Gastroesophageal sphincter (tissue), 4 donors: ENCODE measurements around the gene SLC39A3. TPM values are rescaled to one million over a fixed set of nuclear protein-coding genes. Genes with fewer than 3 reads are reported as not detected.

ENCODE experiments used
- ATAC-seq: fragments of 150-250 bp; one replicate; pipeline ENCODE4 v1.9.1; 2016; ENCODE audit warnings: mild to moderate bottlenecking, moderate library complexity
- H3K27ac ChIP-seq, 4 donors: fragments of 200-600 bp; sonication (generic) in 3 of 4; 1 replicate in 3 of 4; 2 replicates in 1 of 4; pipeline ENCODE4 v1.5.1; 2016 to 2019
- H3K27me3 ChIP-seq: fragments of 200-600 bp; sonication (generic); one replicate; pipeline ENCODE4 v1.5.1; 2019
- H3K36me3 ChIP-seq, 2 donors: fragments of 200-600 bp; sonication (generic); one replicate each; pipeline ENCODE4 v1.5.1; 2019; ENCODE audit warnings: control low read depth in 1 of 2
- H3K4me1 ChIP-seq, 3 donors: fragments of 200-600 bp; sonication (generic); 1 replicate in 2 of 3; 2 replicates in 1 of 3; pipeline ENCODE4 v1.5.1; 2016 to 2019; ENCODE audit warnings: control low read depth in 2 of 3
- H3K4me3 ChIP-seq, 2 donors: fragments of 200-600 bp; sonication (generic); one replicate each; pipeline ENCODE4 v1.5.1; 2019; ENCODE audit warnings: mild to moderate bottlenecking in 1 of 2, moderate library complexity in 1 of 2
- H3K9me3 ChIP-seq, 3 donors: fragments of 200-600 bp; sonication (generic); one replicate each; pipeline ENCODE4 v1.5.1; 2017 to 2019; ENCODE audit warnings: control low read depth in 2 of 3
- EP300 ChIP-seq: sonication (generic); formaldehyde crosslinking; IDR thresholded peaks from one replicate; pipeline ENCODE4 v1.6.1; 2017; ENCODE audit warnings: antibody characterized with exemption, mild to moderate bottlenecking
- POLR2A ChIP-seq, 2 donors: fragments of 450-650 bp; IDR thresholded peaks; one replicate each; pipeline ENCODE4 v1.6.1; 2017; ENCODE audit warnings: antibody characterized with exemption in 2 of 2, mild to moderate bottlenecking in 2 of 2, moderate library complexity in 1 of 2
- POLR2AphosphoS5 ChIP-seq: sonication (generic); formaldehyde crosslinking; IDR thresholded peaks from one replicate; pipeline ENCODE4 v1.6.1; 2017; ENCODE audit warnings: antibody characterized with exemption
- WGBS, 2 donors: methylation state at CpG; one replicate each; pipeline ENCODE4 v1.1.5; 2018; ENCODE audit warnings: low coverage in 1 of 2; 5-methylcytosine and 5-hydroxymethylcytosine counted together
- total RNA-seq, 4 donors: library from RNA; depleted of rRNA; stranded (reverse); fragments of >200 nt; gene quantifications; one replicate each; pipeline ENCODE4 v1.1.0, GENCODE V29; 2016
- TF ChIP-seq, protein P1 (sequence below), 4 experiments: fragments of 200-600 bp in 2 of 4; fragments of 450-650 bp in 2 of 4; sonication (generic) in 1 of 4; IDR thresholded peaks; one replicate each; pipeline ENCODE4 v1.5.1; 2017 to 2019; ENCODE audit warnings: antibody characterized with exemption in 4 of 4, mild to moderate bottlenecking in 2 of 4, moderate library complexity in 2 of 4

Gene SLC39A3
- total RNA-seq, 4 donors from 2014 or later, result 26.3 to 42.7 (median 30.7) TPM

GRCh38 chr19:2694196-2694595 lies 45.6 kb downstream of the SLC39A3 start:
- TF ChIP-seq, protein P1, sequence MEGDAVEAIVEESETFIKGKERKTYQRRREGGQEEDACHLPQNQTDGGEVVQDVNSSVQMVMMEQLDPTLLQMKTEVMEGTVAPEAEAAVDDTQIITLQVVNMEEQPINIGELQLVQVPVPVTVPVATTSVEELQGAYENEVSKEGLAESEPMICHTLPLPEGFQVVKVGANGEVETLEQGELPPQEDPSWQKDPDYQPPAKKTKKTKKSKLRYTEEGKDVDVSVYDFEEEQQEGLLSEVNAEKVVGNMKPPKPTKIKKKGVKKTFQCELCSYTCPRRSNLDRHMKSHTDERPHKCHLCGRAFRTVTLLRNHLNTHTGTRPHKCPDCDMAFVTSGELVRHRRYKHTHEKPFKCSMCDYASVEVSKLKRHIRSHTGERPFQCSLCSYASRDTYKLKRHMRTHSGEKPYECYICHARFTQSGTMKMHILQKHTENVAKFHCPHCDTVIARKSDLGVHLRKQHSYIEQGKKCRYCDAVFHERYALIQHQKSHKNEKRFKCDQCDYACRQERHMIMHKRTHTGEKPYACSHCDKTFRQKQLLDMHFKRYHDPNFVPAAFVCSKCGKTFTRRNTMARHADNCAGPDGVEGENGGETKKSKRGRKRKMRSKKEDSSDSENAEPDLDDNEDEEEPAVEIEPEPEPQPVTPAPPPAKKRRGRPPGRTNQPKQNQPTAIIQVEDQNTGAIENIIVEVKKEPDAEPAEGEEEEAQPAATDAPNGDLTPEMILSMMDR (IDR thresholded peaks at IDR 0.05), result no peak
- no peak for TF ChIP-seq POLR2A (IDR thresholded peaks at IDR 0.05)
- no peak for TF ChIP-seq POLR2AphosphoS5
- Histone ChIP-seq H3K27ac (peak overlapping the region in 3 of 4 donors; percentile 77 to 79 (median 77)), H3K9me3 (no peaks in the 10 kb centered on the region), H3K27me3 (no peaks in the 10 kb centered on the region), H3K36me3 (no peaks in the 10 kb centered on the region), H3K4me3 (no peak overlapping the region), H3K4me1 (peaks cover 0 to 36% (median 18%) of the 10 kb centered on the region in 3 donors)
- 79 to 89% methylated on average over 3 of the region's 5 CpGs for WGBS, 2 donors
- ATAC-seq, result no peak

DNA sequence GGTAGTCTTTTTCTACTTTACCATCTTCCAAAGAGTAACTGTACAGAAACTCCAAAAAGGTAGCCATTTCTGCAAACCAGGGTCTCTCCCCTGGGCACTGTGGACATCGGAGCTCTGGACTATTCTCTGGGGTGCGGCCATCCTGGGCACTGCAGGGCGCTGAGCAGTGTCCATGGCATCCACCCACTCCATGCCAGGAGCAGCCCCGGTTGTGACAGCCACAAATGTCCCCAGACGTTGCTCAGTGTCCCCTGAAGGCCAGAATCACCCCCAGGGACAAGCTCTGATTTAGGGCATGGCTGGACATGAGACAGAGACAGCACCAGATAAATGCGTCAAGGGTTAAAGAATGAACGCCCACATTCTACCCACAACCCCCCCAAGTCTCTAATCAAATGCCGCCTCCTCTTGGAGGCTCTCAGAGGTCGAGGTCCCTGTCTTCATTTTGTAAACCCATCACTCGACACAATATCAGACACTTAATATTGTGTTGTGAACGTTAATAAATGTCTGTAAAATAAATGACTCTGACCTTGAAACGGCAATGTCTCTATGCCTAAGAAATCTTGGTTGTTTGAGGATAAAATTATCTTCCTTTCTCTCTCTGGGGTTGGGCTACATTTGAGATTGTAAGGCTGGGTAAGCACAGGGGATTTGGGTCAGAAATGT lies 46.2 kb downstream of the SLC39A3 start:
- WGBS, 2 donors, result 19 to 40% methylated on average over 9 to 11 of the region's 12 CpGs
- no peak for ATAC-seq
- Histone ChIP-seq H3K4me3 (no peak overlapping the region), H3K4me1 (peaks cover 0 to 36% (median 18%) of the 10 kb centered on the region in 3 donors), H3K9me3 (no peaks in the 10 kb centered on the region), H3K27ac (peak overlapping the region in 3 of 4 donors; percentile 24 to 79 (median 77)), H3K36me3 (no peaks in the 10 kb centered on the region), H3K27me3 (no peaks in the 10 kb centered on the region)
- TF ChIP-seq EP300 (no peak), POLR2A (IDR thresholded peaks at IDR 0.05) (no peak)
- TF ChIP-seq, protein P1 (IDR thresholded peaks at IDR 0.05), result no peak

- no peak overlapping the region for H3K27ac ChIP-seq
- TF ChIP-seq POLR2A (IDR thresholded peaks at IDR 0.05), result no peak
- TF ChIP-seq EP300, result no peak
- TF ChIP-seq, protein P1 (IDR thresholded peaks at IDR 0.05), result no peak
- no peak for TF ChIP-seq POLR2AphosphoS5
Measured at GRCh38 chr19:2691951-2692350, 47.9 kb downstream of the SLC39A3 start.

GRCh38 chr19:2690856-2691255 lies 49.0 kb downstream of the SLC39A3 start:
- no peak for ATAC-seq
- H3K27ac ChIP-seq, result no peak overlapping the region
- peaks cover 0 to 30% (median 18%) of the 10 kb centered on the region in 3 donors for H3K4me1 ChIP-seq
- H3K36me3 ChIP-seq, result no peaks in the 10 kb centered on the region
- no peak for TF ChIP-seq POLR2AphosphoS5
- TF ChIP-seq EP300, result no peak
- TF ChIP-seq POLR2A (IDR thresholded peaks at IDR 0.05), result no peak
- TF ChIP-seq, protein P1 (IDR thresholded peaks at IDR 0.05), result no peak
- WGBS, 2 donors, result 83 to 100% methylated on average over 2 to 7 of the region's 11 CpGs
- H3K4me3 ChIP-seq, result no peak overlapping the region
- H3K9me3 ChIP-seq, result no peaks in the 10 kb centered on the region
- H3K27me3 ChIP-seq, result no peaks in the 10 kb centered on the region

More at GRCh38 chr19:2691951-2692350, 47.9 kb downstream of the SLC39A3 start:
- no peak for ATAC-seq
- Histone ChIP-seq H3K9me3 (no peaks in the 10 kb centered on the region), H3K36me3 (no peaks in the 10 kb centered on the region), H3K27me3 (no peaks in the 10 kb centered on the region), H3K4me1 (peaks cover 0 to 36% (median 18%) of the 10 kb centered on the region in 3 donors), H3K4me3 (no peak overlapping the region)
- WGBS, 2 donors, result 83 to 100% methylated on average over 2 to 7 of the region's 9 CpGs

DNA sequence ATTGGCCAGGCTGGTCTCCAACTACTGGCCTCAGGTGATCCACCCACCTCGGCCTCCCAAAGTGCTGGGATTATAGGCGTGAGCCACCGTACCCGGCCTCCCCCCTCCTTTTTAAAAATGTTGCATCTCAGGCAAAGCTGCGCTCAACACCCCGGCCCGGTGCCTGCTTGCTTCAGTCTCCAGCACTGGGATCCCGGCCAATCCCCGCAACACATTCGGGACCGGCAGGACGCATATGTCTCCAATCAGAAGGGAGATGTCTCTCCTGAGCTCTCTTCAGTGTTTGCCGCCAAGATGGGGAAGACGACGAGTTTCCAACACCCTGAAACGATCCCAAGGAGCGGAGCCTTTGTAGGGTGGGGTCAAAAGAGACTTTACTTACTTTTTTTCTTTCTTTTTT lies 53.5 kb downstream of the SLC39A3 start:
- peaks cover 0 to 8% of the 10 kb centered on the region in 2 donors for H3K36me3 ChIP-seq
- ATAC-seq, result no peak
- no peaks in the 10 kb centered on the region for H3K27me3 ChIP-seq
- no peaks in the 10 kb centered on the region for H3K4me1 ChIP-seq
- TF ChIP-seq, protein P1 (IDR thresholded peaks at IDR 0.05), result no peak
- TF ChIP-seq EP300, result no peak
- no peak for TF ChIP-seq POLR2A (IDR thresholded peaks at IDR 0.05)
- no peak for TF ChIP-seq POLR2AphosphoS5
- H3K27ac ChIP-seq, result no peak overlapping the region
- no peaks in the 10 kb centered on the region for H3K9me3 ChIP-seq
- 87% methylated on average over 9 of the region's 17 CpGs; no CpG with 5 or more reads in 1 of the 2 donors for WGBS, 2 donors
- H3K4me3 ChIP-seq, result peak overlapping the region in 1 of 2 donors; percentile 18
